ENCODE data around the gene AP2A2.

The AP2A2 gene

DNA sequence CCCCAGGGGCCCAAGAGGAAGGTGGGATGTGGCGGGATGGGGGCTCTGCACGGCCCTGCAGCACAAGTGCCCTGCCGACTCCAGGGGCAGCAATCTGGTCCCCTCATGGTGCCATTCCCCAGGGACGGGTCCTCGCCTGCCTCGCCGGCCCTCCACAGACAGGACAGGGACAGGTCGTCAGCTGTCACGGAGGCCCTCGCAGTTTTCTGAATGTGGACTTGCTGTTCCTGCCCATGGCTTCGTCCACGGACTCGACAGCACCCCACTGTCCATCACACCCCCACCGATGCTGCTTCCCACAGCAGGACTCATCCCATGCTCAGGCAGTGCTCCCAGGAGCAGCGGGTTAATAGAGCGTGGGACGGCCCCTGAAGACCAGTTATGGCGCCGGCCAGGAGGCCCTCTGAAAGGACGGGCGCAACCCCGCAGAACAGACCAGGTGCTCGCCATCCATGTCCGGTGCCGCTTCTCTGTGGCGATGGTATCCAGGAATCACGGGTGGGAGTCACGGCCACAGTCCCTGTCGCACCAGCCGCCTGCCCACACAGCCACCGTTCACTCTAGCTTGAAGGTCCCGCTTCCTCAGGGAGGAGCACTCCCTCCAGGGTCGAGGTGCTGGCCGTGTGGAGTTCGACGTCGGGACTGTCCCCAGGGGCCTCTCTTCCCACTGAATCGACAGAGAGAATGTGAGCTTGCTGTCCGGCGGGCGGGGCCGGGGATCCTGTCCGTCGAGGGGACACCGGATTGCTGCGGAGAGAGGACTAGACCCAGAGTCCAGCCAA is 130.5 kb downstream of the AP2A2 start:
- no peaks in the 10 kb centered on the region for H3K9me2 ChIP-seq (replicated peaks; ENCODE audit: control insufficient read depth, low read length)
- H4K20me1 ChIP-seq (ENCODE audit: control insufficient read depth, insufficient read depth, low read depth, low read length), result no peaks in the 10 kb centered on the region
- H3K79me2 ChIP-seq (ENCODE audit: control insufficient read depth, low read length), result no peaks in the 10 kb centered on the region
- no peak overlapping the region for H3K4me3 ChIP-seq (ENCODE audit: low read length)
- H3K36me3 ChIP-seq (ENCODE audit: control insufficient read depth, low read length), result no peaks in the 10 kb centered on the region
- H3K4me2 ChIP-seq (ENCODE audit: low read length), result no peak overlapping the region
- no peaks in the 10 kb centered on the region for H3F3A ChIP-seq (ENCODE audit: control insufficient read depth, insufficient read depth)
- 0 out of 2 replicates have a peak, but pooled peaks cover under 1% of the 10 kb centered on the region for H3K4me1 ChIP-seq (ENCODE audit: control insufficient read depth, low read length)
- H3K27ac ChIP-seq (ENCODE audit: low read depth, low read length), result no peak overlapping the region
- no peaks in the 10 kb centered on the region for H3K9me3 ChIP-seq (ENCODE audit: control insufficient read depth, insufficient read depth, low read length)
- H3K27me3 ChIP-seq (ENCODE audit: control insufficient read depth, low read length), result no peaks in the 10 kb centered on the region
- no peak for TF ChIP-seq EZH2phosphoT487 (IDR thresholded peaks at IDR 0.05; ENCODE audit: borderline replicate concordance, low read length)
- TF ChIP-seq, protein P1, sequence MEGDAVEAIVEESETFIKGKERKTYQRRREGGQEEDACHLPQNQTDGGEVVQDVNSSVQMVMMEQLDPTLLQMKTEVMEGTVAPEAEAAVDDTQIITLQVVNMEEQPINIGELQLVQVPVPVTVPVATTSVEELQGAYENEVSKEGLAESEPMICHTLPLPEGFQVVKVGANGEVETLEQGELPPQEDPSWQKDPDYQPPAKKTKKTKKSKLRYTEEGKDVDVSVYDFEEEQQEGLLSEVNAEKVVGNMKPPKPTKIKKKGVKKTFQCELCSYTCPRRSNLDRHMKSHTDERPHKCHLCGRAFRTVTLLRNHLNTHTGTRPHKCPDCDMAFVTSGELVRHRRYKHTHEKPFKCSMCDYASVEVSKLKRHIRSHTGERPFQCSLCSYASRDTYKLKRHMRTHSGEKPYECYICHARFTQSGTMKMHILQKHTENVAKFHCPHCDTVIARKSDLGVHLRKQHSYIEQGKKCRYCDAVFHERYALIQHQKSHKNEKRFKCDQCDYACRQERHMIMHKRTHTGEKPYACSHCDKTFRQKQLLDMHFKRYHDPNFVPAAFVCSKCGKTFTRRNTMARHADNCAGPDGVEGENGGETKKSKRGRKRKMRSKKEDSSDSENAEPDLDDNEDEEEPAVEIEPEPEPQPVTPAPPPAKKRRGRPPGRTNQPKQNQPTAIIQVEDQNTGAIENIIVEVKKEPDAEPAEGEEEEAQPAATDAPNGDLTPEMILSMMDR (IDR thresholded peaks at IDR 0.05; ENCODE audit: low read depth, low read length, poor library complexity, severe bottlenecking), result no peak

DNA sequence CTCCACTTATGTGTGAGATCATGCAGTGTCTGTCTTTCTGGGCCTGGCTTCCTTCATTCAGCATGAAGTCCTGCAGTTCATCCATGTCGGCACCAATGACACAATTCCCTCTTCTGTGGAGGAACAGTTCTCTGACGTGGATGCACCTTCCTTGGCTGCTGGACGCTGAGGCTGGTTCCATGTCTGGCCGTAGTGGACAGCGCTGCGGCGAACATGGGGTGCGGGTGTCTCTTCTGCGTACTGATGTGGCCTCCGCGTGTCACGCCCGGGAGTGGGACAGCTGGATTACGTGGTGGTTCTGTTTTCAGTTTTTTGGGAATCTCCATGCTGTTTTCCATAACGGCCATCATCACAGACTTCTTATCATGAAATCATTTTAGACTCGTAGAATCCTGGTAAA is 132.1 kb downstream of the AP2A2 start:
- Histone ChIP-seq H3K36me3 (ENCODE audit: control insufficient read depth, low read length) (no peaks in the 10 kb centered on the region), H3K4me2 (ENCODE audit: low read length) (no peak overlapping the region), H3K27ac (ENCODE audit: low read depth, low read length) (no peak overlapping the region)

DNA sequence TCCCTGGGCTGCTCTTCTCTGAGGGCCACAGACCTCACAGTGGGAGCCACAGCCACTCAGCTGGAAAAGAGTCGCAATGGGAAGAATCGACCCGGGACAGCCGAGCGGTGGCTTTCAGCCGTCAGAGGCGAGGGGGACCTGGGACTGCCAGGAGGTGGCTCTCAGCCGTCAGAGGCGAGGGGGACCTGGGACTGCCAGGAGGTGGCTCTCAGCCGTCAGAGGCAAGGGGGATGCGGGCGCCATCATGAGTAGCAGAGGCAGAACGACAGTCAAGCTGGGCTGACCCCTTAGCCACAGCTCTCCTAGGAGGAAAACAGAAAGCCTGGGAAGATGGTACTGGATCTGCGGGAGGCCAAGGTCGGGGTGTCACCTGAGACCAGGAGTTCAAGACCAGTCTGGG is 134.1 kb downstream of the AP2A2 start:
- H3K36me3 ChIP-seq (ENCODE audit: control insufficient read depth, low read length), result no peaks in the 10 kb centered on the region
- H3K4me2 ChIP-seq (ENCODE audit: low read length), result no peak overlapping the region
- H3K4me1 ChIP-seq (ENCODE audit: control insufficient read depth, low read length), result no peaks in the 10 kb centered on the region
- H3F3A ChIP-seq (ENCODE audit: control insufficient read depth, insufficient read depth), result no peaks in the 10 kb centered on the region
- H3K27ac ChIP-seq (ENCODE audit: low read depth, low read length), result no peak overlapping the region
- H3K4me3 ChIP-seq (ENCODE audit: low read length), result no peak overlapping the region
- no peaks in the 10 kb centered on the region for H3K9me2 ChIP-seq (replicated peaks; ENCODE audit: control insufficient read depth, low read length)
- H4K20me1 ChIP-seq (ENCODE audit: control insufficient read depth, insufficient read depth, low read depth, low read length), result no peaks in the 10 kb centered on the region
- H3K27me3 ChIP-seq (ENCODE audit: control insufficient read depth, low read length), result no peaks in the 10 kb centered on the region
- TF ChIP-seq, protein P1 (IDR thresholded peaks at IDR 0.05; ENCODE audit: low read depth, low read length, poor library complexity, severe bottlenecking), result no peak
- TF ChIP-seq EZH2phosphoT487 (IDR thresholded peaks at IDR 0.05; ENCODE audit: borderline replicate concordance, low read length), result no peak
- H3K79me2 ChIP-seq (ENCODE audit: control insufficient read depth, low read length), result no peaks in the 10 kb centered on the region
- no peaks in the 10 kb centered on the region for H3K9me3 ChIP-seq (ENCODE audit: control insufficient read depth, insufficient read depth, low read length)

More for the DNA sequence above, 132.1 kb downstream of the AP2A2 start:
- no peaks in the 10 kb centered on the region for H4K20me1 ChIP-seq (ENCODE audit: control insufficient read depth, insufficient read depth, low read depth, low read length)
- no peaks in the 10 kb centered on the region for H3K9me2 ChIP-seq (replicated peaks; ENCODE audit: control insufficient read depth, low read length)
- no peak for TF ChIP-seq EZH2phosphoT487 (IDR thresholded peaks at IDR 0.05; ENCODE audit: borderline replicate concordance, low read length)
- TF ChIP-seq, protein P1 (IDR thresholded peaks at IDR 0.05; ENCODE audit: low read depth, low read length, poor library complexity, severe bottlenecking), result no peak
- H3K9me3 ChIP-seq (ENCODE audit: control insufficient read depth, insufficient read depth, low read length), result no peaks in the 10 kb centered on the region
- no peaks in the 10 kb centered on the region for H3K4me1 ChIP-seq (ENCODE audit: control insufficient read depth, low read length)
- no peaks in the 10 kb centered on the region for H3K79me2 ChIP-seq (ENCODE audit: control insufficient read depth, low read length)
- H3K4me3 ChIP-seq (ENCODE audit: low read length), result no peak overlapping the region
- no peaks in the 10 kb centered on the region for H3K27me3 ChIP-seq (ENCODE audit: control insufficient read depth, low read length)
- H3F3A ChIP-seq (ENCODE audit: control insufficient read depth, insufficient read depth), result no peaks in the 10 kb centered on the region
